ENCODE data around the gene GNB1L.

The GNB1L gene

DNA sequence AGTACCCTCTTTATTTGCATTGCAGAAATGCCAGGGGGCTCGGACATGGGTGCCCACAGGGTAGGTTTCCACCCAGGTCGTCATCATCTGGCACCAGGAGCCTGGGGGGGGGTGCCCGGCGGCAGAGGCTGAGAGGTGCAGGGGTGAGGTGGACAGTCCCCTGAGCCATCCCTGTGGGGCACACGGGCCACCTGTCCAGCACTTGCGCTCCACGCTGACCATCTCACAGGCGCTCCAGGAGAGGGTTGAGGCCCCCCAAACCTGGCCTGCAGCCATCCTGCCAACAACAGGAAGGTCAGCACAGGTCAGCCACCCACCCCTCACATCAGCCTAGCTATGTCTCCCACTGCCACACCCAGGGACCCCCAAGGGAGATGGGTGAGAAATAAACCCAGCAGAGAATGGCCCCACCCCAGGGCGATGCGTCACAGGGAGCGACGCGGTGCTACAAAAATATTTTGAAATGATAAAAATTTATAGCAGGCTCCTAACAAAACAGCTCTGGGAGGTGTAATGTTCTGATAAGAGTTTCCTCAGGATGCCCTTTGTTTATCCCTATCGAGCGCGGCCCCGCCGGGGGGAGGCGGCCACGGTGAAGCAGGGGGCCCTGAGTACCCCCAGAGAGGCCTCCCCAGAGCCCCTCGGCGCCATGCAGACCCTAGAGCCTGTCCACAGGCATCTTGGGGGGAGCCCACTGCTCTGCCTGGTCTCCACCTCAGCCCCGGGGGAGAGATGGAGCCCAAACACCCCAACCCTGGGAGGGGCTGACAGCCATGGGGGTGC lies 21.0 kb upstream of the GNB1L start:
- DNase-seq, result no peak

DNA sequence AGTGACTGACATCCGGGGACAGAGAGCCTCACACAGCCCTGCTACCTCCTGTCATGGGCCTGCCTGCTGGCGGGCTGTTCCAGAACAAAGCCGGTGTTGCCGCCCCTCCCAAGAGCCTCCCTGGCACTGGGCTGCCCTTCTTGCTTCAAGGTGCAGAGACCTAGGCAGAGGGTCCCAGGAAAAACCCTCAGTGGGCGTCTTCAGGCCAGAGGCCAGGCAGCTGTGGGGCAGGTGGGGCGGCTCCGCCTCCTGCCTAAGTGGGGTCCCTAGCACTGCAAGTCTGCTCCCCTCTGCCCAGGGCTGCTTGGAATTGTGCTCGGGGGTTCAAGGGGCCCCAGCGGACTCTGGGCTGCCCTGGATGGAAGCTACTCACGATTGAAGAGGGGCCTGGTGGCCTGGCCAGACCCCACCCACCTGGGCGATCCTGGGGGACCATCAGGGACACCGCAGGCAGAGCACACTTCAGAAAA lies 20.4 kb upstream of the GNB1L start:
- no peak for DNase-seq

DNA sequence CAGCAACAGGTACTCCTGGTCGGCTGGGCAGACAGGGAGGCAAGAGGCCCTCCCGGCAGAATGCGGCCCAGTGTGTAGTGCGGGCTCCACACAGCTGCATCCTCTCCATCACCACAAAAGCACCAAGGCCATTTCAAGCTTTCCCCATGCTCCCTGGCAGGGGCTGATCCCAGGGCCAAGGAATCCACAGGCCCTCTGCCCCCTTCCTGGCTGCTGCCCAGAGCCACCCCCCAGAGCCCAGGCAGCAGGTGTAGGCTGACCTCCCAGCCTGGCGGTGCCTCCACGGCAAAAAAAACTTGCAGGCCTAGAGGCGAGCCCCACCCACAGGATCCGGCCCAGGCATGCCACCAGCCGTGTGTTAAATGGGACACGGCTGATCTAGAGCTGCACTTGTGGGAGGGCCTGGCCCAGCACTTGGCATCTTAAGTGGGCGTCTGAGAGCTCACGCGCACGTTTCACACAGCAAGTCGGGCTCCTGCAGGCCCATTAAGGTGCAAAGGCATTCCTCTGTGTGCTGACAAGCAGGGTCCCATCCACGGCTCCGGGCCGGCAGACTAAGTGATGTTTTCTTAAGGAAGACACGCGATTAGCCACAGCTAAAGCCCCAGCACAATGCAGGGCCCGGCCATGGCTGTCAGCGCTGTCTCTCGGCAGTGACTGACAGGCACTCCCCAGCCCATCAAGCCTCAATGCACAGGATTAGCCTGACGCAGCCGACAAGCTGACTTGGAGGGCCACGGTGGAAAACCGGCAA lies 19.8 kb upstream of the GNB1L start:
- no peak for DNase-seq

DNA sequence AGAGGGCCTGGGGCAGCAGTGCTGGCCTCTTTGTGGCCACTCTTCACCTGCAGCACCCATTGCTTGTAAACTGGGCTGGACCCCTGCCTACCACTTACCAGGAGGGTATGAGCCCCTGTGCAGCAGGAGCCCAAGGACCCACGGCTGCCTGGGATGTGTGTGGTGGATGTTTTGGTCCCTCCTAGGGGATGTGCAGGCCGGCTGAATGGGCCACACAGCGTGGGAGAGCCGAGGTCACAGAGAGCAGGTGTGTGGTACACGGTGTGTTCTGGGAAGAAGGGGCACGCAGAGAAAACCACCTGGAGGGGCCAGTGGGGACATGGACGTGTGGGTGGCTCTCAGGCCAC lies 19.3 kb upstream of the GNB1L start:
- DNase-seq, result no peak

DNA sequence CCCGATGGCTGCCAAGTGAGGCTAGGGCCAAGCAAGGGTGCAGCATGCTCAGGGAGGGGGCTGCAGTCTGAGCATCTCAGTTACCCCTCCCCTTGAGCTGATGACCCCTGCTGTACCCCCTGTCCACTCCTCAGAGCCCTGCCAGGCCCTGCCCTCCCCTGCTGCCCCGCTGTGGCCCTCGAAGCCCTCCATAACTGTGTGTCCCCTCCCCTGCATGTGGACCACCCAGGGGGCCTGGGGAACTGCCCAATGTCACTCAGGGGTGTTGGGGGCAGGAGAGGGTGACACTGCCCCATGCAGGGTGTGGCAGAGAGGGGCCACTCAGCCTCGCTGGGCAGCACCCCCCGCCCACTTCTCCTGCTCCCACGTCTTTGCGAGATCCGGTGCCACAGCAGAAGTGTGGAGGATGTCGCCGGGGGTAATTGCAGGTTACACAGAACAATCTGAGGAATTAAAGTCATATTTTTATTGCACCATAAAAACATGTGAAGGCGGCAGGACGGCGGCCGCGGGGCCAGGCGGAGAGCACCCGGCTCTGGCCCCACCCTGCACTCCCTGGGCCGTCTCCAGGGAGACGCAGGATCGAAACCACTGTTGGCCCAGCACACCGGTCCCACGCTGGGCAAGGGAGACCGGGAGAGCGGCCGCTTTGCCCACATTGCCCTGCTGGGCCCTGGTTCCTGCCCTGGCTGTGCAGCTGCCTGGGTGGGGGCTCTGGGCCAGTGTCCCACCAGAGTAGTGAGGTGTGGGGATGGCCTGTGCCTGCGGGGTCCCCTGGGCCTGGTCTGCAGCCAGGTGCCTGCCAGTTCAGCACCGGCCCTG lies 18.7 kb upstream of the GNB1L start:
- no peak for DNase-seq

DNA sequence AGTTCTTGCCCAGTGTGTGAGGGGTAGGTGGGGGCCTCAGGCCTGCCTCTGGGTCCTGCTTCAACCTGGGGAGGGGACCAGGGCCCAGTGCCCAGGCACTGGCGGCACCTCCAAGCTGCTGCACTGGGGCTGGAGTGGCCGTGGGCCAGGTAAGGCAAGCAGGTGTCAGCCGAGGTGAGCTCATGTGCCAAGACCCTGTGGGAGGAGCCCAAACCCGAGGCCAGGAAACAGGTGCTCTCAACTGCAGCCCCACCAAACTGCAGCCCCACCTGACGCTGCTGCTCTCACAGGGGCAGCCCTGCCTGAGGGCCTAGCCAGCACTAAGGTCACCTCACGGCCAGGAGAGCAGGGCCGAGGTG lies 18.1 kb upstream of the GNB1L start:
- no peak for DNase-seq

DNA sequence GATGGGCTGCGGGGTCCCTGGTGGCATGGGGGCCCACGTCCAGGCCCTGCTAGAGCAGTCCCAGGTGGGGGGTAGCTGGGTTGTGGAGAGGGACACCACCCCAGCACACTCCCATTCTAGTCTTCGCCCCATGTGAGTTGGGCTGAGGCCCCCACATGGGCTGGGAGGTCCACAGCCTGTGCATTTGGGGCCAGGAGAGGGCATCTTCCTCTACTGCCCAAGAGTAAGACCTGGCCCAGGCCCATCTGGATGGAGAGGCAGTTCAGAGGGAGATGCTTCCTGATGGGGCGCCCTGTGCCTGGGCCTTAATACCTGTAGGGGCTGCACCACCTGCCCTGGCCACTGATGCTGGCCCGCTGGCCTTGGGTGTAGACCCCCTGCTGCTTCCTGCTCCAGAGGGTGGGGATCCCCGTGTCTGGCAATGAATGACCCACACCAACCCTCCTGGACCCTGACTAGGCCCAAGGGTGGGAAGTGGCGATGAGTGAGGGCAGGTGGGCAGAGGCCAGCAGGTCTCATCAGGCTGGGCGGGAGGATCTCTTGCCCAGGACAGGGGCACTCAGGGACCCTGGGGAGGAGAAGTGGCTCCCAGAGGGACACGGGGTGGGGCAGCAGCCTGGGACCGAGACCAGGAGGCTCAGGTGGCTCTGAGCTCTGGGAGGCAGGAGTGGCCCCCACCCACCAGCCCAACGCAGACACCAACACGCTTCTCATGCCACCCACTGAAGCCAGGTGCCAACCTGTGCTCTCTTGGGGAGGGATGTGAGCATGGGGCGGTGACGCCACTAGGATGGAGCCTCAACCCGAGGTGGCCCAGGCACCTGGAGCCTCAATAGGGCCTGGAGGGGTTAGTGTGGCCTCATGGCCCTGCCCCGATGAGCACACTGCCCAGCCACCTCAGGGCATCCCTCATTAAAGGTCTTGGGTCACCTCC lies 17.4 kb upstream of the GNB1L start:
- DNase-seq, result no peak

DNA sequence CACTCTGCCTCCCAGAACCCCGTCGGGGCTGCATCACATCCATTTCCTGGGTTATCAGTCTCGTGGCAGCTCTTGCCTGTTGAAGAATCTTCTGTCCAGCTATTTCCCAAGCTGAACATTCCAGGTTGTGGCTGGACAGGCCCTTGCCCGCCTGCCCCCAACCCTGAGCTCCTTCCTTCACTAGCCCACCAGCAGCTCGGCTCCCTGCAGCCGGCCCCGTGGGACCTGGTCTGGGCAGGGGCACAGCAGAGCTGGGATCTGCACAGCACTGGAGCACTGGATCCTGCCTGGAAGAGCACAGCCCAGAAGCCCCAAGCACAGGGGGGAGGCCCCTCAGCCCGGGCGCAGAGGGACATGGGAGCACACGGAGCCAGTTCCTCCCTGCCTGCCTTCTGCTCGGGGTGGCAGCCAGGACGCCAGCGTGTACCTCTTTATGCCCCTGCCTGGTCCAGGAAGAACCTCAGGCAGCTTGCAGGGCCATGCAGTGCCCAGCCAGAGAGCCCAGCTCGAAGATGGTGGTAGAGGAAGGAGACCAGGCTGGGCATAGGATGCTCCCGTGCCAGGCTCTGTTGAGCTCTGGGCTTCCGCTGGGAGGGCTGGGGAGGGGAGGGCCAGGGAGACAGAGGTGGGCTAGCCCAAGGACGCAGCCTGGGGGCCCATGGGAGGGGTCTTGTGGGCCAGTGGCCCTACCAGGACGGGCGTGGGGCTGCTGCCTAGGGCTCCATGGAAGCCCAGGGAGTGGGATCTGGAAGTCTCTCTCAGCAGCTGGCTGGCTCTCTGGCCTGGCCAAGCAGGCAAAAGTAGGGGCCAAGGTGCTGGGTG lies 16.6 kb upstream of the GNB1L start:
- no peak for DNase-seq

DNA sequence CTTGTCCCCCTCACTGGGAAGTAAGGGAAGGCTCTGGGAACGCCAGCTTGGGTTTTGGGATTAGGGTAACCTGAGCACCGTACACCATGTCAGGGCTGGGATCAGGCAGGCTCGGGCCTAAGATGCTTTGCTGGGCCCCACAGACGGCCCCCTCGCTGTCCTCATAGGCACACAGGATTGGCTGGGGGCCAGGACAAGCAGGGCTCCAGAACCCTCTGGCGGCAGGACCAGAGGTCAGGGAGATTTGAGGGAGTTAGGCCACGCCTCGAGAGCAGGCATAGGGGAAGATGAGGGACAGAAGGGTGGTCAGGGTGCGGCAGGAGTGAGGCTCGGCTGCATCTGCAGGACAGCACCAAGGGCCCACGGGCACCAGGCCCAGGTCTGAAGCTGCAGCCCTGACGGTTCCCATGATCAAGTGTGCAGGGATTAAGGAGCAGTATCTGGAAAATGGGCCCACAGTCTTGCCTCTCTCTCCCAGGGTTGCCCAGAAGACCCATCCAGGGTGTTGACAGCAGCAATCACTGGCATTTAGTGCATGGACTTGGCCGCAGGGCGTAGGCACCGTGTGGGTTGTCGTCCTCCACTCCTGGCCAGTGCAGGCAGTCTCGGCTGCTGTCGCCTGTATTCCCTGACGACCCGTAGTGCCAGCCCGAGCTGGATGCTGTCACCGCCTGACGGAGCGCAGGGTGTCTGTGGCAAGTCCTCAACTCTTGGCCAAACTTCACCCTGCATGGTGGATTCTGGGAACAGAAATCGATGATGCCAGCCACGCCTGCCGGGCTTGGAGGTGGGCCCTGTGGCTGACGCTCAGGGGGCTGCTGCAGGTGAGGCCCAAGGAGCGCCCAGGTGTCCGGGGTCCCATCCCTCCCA lies 15.7 kb upstream of the GNB1L start:
- DNase-seq, result no peak

DNA sequence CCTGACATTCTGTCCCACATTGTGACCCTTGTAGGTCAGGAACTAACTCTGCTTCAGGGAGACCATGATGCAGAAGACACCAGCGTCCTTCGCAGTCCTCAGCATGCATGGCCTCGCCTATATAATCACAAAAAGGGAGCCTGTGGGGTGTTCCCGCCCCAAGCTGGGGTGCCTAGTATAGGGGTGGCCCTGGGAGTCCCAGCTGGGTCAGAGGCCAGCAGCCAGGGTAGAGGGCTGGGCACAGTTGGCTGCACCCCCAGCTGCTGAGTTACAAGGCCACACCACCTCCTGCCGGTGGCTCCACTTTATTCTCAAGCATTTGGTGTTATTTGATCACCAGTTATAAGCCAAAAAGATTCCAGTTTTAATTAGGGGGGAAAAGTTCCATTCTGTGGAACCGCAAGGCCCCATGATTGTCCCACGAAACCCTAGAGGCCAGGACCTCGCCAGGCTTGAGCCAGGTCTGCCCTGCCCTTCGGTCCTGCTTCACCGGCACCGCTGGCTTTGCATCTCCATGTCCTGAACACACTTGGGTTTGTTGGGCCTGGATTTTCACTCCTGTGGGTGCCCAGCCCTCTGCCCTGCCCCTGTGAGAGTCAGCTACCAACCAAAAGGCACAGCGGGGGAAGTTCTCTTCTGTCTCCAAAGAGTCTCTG lies 15.0 kb upstream of the GNB1L start:
- DNase-seq, result no peak

DNA sequence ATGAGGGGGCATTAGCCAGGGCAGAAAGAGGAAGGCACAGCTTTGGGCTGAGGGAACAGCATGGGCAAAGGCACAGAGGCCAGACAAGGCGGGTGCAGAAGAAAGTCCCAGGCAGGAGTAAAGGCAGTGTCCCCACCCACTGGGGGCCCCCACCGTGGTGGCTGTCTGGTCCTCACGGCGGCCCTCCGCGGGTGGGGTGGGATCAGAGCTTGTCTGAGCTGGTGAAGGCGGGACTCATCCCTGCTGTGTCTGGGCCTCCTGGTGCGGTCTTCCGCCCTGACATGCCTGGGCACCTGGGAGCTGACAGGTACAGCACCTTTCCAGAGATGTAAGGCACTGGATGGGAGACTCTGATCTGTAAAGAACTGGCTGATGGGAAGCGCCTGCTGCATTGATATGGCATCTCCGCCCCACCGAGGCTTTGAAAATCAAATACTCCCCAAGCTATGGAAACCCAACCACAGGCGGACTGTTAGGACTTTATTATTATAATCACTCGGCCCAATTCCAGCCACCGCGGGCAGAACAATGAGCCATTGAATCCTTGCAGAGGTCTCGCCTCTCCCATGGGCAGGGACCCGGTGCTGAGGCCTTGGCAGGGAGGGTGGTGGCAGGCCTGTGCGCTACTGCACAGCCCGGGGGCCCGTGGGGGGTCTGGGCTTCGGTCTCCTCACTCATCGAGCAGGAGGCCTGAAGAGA lies 14.2 kb upstream of the GNB1L start:
- no peak for DNase-seq

DNA sequence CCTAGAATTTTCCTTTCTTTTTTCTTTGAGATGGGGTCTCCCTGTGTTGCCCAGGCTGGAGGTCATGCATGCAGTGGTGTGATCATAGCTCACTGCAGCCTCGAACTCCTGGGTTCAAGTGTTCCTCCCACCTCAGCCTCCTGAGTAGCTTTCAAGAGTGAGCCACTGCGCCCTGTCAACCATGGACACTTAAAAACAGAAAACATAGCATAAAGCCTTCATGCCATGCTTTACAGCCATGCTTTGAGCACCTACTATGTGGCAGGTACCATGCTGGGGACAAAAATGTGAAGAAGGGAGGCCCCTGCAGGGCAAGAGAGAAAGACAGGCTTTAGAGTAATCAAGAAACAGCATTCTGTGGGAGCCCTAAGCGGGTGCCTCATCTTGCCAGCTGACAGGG lies 13.7 kb upstream of the GNB1L start:
- DNase-seq, result no peak

DNA sequence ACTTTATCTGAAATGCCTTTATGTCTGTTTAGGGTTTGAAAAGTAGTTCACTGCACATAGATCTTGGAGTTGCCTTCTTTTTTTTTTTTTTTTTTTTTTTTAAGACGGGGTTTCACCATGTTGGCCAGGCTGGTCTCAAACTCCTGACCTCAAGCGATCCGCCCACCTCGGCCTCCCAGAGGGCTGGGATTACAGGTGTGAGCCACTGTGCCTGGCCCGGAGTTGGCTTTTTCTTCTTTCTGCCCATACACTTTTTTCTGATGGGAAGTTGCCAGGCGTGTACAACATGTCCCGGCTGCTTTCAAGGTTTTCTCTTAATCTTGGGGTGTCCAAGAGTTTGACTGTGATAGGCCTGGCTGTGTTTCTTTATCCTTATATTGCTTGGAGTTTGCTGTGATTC lies 12.9 kb upstream of the GNB1L start:
- no peak for DNase-seq

DNA sequence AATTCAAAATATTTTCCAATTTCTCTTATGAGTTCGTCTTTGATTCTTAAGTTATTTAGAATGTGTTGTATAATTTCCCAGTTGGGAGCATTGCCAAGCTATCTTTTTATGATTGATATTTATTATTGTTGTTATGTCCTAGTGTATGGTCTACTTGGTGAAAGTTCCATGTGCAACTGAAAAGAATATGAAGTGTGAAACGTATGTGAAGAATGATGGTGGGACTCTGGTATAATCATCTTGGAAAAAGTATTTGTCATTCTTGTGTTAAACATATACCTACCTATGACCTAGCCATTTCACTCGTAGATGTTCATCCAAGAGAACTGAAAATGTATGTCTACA lies 12.0 kb upstream of the GNB1L start:
- no peak for DNase-seq

DNA sequence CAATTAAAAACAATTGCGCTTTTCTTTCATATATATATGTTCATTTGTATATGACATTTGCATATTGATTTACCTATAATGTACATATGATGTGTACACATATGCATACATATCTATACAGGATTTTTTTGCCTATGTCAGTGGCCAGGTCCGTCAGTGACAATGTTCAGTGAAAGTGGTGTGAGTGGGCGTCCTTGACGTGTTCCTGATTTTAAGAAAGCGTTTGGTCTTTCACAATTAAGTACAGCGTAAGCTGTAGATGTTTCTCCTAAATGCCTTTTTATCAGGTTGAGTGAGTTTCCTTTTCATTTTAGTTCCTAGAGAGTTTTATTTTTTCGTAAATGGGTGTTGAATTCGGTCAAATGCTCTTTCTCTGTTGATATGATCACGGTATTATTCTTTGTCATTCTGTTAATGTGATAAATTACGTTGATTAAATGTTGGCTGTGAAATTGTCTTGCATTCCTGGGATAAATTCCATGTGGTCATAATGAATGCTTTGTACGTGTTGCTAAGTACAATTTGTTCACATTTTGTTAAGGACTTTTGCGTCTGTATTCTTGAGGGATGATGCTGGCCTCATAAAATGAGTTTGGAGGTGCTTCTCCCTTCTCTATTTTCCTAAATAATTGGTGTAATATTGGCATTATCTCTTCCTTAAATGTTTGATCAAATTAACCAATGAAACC lies 10.6 kb upstream of the GNB1L start:
- no peak for DNase-seq

DNA sequence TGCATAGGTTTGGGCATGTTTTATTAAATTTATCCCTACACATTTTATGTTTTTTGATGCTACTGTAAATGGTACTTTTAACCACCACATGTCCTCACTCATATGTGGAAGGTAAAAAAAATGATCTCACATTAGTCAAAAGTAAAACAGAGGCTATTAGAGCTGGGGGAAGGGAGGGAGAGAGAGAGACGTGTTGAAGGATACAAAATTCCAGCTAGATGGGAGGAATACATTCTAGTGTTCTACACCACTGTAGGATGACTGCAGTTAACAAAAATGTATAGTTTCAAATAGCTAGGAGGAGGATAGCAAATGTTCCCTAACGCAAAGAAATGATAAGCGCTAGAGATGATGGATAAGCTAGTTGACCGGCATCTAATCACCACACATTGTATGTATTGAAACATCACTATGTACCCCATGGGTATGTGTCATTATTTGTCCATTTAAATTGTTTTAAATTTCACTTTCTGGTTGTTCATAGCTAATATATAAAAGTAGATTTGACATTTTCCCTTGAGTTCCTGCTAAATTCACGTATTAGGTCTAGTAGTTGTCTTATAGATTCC lies 9.9 kb upstream of the GNB1L start:
- no peak for DNase-seq

DNA sequence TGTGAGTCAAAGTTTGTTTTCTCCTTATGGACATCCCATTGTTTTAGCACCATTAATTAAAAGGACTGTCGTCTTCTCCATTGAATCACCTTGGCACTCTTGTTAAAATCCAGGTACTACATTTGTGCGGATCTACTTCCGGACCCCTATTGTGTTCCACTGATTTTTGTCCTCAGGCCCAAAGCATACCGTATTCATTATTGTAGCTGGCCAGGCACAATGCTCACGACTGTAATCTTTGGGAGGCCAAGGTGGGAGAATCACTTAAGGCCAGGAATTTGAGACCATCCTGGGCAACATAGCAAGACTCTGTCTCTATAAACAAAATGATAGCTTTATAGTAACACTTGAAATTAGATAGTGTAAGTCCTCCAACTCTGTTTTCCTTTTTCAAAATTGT lies 8.9 kb upstream of the GNB1L start:
- no peak for DNase-seq

DNA sequence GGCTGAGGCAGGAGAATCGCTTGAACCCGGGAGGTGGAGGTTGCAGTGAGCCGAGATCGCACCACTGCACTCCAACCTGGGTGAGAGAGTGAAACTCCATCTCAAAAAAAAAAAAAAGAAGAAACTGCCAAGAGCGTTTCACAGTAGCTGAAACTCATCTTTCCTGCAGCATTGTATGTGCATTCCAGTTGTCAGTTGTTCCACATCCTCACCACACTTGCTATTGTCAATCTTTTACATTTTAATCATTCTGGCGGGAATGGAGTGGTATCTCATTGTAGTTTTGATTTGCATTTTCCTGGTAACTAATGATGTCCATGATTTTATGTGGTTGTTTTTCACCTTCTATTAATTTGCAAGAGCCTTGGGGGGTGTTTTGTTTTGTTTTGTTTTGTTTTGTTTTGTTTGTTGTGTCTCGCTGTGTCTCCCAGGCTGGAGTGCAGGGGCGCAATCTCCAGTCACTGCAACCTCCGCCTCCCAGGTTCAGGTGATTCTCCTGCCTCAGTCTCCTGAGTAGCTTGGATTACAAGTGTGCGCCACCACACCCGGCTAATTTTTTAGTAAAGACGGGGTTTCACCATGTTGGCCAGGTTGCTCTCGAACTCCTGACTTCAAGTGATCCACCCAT lies 8.1 kb upstream of the GNB1L start:
- no peak for DNase-seq

Data from SIG-M5 (cell line).